Measurements from ENCODE around the gene NUDCD3.

Gene NUDCD3

DNA sequence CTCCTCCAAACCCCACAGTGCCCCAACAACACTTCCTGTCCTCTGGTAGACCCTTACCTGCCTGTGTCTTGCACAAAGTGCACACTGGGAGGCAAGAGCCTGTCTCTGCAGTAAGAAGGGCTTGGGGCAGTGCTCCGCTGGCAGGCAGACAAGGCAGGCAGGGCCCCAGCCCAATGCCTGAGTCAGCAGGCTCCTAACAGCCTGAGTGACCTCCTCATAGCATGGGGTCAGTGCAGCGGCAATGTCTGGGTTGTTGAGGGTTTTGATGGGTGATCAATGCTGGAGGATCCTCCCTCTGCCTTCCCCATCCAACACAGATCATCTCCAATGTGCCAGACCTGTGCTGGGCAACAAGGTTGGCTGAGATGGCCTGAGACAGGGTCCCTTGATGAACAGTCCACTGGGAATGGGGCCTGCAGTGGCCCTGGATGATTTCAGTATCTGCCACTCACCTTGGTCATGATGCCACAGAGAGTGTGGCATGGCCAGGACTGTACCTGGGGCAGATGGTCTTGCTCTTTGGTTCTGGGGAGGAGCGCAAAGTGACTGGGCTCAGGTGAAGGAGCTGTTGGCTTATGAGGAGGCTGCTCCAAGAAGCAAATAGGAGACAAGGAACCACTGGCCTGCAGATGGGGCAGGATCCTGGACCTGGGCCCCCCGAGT lies 109.5 kb downstream of the NUDCD3 start:
- DNase-seq, result no peak

- no peak for DNase-seq
These were observed 110.1 kb downstream of the NUDCD3 start for GRCh38 chr7:44380189-44380830.

GRCh38 chr7:44379366-44380188 lies 110.9 kb downstream of the NUDCD3 start:
- DNase-seq, result no peak

GRCh38 chr7:44378744-44379143 lies 111.7 kb downstream of the NUDCD3 start:
- DNase-seq, result no peak

- DNase-seq, result no peak
These were observed 112.6 kb downstream of the NUDCD3 start for GRCh38 chr7:44377681-44378421.

- no peak for DNase-seq
These were observed 113.4 kb downstream of the NUDCD3 start for GRCh38 chr7:44377134-44377463.

GRCh38 chr7:44376429-44377133 lies 113.9 kb downstream of the NUDCD3 start:
- no peak for DNase-seq

- no peak for DNase-seq
These were observed 114.5 kb downstream of the NUDCD3 start for GRCh38 chr7:44375926-44376342.

DNA sequence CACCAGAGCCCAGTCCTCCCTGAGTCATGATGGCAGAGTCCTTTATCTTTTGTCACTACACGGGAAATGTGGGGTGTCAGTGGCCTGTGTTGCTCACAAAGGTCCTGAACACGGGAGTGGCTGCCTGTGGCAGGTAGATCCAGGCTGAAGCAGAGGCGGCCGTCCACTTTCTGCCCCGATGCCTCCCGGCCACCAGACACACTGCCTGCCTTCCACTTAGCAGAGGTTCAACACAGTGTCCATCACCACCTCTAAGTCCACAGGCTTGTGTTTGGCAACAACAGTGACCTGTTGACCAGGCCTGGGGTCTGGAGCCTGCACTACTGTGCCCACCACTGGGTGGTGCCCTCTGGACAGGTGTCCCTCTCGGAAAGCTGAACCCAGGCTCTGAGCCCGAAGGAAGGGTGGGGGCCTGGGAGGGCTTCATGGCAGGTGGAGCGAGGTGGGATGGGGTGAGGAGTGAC lies 115.2 kb downstream of the NUDCD3 start:
- DNase-seq, result no peak

DNA sequence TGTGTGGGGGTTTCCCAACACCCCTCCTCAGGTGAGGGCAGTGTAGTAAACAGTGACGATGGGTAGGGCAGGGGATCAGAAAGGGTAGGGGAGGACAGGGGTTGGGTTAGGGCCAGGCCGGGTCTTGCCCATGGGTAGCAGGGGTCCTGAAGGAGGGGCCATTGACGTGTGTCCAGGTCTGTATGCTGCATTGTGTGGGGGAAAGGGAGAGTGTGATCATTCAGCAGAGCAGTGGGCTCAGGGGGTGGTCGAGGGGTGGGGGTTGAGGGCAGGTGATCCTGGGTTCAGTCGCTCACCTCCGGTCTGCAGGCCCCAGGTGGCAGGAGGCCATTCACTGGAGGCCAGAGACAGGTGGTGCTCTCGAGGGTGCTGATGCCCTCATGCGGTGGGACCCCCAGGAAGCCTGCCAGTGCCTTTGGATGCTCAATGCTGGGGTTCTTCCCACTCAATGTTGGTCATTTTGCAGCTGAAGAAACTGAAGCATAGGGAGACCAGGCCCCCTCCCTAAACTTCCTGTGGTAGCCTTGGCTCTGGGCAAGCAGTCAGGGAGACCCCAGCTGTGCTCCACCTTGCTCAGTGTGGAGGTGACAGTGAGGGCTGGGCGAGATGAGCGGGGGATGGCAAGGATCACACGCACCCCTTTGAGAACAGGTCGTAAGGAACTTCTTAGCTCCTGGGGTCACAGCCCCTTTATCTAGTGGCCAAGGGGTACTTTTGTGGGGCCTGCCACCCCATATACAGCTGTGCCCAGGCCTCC lies 116.3 kb downstream of the NUDCD3 start:
- no peak for DNase-seq

DNA sequence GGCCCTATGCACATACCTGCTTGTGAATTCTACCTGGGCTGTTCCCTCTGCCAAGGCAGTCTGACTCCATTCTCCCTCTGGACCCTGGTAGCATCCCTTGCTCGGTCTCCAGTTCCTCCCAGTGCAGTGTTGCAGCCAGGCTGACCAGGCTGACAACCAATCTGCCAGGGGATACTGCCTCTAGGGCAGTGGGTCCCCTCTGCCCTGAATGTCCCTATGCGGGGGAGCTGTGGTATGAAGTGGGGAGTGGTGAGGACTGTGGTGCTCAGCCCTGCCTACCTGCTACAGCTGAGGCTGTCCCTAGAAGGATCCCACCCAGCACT lies 117.1 kb downstream of the NUDCD3 start:
- DNase-seq, result no peak

DNA sequence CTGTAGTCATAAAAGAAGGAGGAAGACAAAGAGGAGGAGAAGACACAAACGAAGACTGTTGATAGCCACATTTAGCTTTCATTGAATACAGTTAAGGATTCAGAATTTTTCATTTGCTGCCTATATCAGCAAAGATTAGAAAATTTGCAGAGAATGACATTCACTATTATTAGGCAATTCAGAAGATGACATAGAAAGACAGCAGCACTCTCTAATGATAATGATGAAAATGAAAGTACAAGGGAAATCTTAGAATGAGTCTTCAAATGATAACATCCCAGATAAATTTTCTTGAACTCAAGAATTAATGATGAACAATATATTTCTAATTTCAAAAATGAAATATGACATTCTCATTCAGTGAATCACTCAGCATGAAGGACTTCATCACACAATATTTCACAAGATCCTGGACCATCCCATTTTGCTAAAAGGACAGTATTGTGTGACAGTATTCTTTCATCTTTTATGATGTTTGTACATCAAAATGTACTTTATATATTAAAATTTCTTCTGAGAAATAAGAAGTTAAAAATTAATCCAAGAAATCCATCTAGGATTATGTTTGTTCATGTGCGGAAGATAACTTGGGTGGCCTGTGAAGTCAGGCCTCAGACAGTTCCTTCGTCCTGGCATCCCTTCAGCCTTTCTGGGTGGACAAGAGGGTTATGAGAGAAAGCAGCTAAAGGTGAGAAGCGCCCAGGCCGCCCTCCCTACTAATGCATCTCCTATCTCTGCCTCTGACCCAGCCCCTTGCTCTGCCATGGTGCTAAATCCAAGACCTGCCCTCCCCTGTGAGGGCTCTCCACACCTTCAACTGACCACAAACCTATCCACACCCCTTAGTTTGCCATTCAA lies 117.7 kb downstream of the NUDCD3 start:
- no peak for DNase-seq

GRCh38 chr7:44368885-44369284 lies 121.6 kb downstream of the NUDCD3 start:
- no peak for DNase-seq

DNA sequence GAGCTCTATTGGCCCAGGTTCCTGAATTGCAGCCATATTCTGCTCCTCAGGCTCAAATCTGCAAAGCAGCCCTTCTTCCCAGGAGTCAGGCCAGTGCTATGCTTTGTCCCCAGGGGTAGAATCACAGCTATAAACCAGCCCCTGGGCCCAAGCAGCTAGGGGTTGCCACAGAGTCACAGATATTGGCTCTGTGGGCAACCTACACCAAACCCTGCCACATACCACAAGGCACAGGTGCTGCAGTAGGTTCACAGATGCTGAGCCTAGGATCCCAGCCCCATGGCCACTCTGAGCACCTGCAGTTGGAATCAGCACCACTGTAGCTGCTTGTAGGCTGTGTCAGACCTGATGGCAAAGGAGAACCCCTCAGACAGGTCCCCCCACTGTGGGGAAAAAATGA lies 122.0 kb downstream of the NUDCD3 start:
- DNase-seq, result no peak

DNA sequence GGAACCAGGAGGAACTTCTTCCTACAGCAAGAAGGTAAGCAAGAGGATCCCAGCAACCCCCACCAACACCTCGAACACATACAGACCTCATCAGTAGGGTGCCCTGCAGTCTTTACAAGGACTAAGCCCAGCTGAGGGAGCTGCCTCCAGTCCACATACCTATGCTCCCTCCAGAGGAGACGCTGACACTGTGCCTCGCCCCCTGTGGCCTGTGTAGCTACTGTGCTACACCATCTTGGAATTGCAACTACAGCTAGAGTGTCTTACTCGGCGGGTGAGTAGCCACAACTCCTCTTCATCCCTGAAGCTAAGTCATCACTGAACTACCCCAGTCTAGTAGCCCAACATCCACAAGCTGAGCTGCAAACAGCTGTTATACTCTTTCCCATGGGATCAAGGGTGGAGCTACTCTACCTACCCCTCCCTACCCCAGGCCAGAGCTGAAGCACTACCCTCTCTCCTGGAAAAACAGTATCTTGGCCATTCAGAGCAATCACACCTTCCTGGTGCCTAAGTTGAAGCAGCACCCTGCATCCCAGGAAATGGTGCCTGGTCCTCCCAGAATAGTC lies 122.9 kb downstream of the NUDCD3 start:
- DNase-seq, result no peak

DNA sequence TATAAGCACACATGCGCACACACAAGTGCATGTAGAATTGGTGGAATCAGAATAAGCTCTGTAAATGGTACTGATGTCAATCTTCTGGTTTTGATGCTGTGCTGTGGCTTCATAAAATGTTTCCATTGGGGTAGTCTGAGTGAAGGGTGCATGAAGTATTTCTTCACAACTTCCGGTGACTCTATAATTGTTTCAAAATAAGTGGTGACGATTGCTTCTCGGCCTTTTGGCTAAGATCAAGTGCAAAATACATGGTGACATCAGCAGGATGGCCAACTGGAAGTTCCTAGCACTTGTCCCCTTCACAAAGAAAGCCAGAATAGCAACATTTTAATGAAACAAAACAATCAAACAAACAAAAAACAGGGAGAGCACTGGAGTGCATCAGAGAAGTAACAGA lies 123.5 kb downstream of the NUDCD3 start:
- no peak for DNase-seq

GRCh38 chr7:44353668-44354067 lies 136.8 kb downstream of the NUDCD3 start:
- DNase-seq, result no peak

DNA sequence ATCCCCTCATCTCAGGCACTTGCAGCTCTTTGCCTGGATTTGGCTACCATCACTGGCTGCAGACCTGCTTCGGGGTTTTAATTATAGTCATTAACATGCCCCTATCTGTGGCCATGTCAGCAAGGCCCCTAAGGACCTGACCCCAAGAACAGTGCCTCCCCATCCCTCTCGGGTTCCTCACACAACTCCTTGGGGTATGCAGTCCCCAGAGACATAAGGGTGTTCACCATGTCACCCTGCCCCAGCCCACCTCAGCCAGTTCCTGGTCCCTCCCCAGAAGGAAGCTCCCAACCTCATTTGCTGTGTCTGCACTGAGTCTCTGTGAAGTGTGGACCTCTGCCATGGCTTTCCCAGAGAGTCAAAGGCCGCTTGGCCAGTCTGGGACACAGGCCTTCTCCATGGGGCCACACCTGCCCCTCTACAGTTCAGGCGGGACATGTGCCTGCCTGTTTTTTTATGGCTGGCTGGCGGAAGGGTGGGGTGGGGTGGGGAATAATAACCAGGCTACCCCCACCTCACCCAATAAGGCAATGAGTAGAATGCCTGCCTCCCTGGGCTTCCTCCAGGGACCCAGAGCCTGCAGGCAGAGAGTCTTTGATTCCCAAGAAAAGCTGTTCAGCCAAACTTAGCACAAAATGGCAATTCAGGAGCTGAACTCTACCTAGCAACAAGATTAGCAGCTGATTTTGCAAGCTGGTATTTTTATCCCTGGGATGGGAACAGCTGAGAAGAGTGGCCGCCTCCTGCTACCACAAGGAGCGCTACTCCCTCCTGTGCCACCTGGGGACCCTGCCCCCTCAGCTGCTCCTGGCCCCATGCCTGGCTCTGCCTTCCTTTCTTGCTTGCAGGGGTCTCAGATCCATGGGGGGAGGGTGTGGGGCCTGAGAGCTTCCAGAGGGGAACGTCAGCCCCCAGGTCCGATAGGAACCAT lies 141.3 kb downstream of the NUDCD3 start:
- no peak for DNase-seq

DNA sequence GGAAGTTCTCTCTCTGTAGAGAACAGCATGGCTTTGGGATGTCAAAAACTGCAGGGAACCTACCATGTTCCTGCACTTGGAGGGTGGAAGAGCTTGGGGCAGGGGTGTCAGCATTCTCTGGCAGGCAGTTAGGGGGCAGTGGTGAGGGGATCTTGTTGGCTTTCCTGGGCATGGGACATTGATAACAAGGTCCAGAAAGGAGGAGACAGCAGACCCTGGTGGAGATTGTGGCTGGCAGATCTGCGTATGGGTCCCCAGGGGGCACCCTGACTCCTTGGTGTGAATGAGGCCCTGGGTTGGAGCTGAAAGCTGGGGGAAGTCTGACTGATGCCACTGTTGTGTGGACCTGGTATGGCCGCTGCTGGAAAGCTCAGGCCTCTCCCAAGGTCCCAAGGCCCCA lies 142.2 kb downstream of the NUDCD3 start:
- DNase-seq, result no peak
